CD4-positive, alpha-beta T cell (primary cell): Measurements from ENCODE around the gene WWC2. TPM values are rescaled to one million over a fixed set of nuclear protein-coding genes. Genes with fewer than 3 reads are reported as not detected.

Source experiments
- ATAC-seq: fragments of 200-7000 bp; cut with Tn5 transposase; one replicate; pipeline ENCODE4 v1.10.0; 2022; ENCODE audit warnings: mild to moderate bottlenecking; ENCODE audit not compliant: poor library complexity
- CTCF ChIA-PET: fragments of 350-600 bp; sonication (Branson Sonifier 250); formaldehyde crosslinking; loops from one replicate; lab custom pipeline; 2021; ENCODE audit warnings: antibody characterized with exemption, inconsistent platforms; lab: Charles Lee
- POLR2A ChIA-PET: fragments of 350-600 bp; sonication (Branson Sonifier 250); formaldehyde crosslinking; loops from one replicate; lab custom pipeline; 2021; ENCODE audit warnings: antibody characterized with exemption, inconsistent platforms; lab: Charles Lee
- DNase-seq, 14 experiments: peaks; one replicate each; pipeline ENCODE4 v3.0.0-alpha.2; 2013 to 2020; ENCODE audit warnings: mixed read lengths in 2 of 14
- H3K27ac ChIP-seq, 2 donors: one replicate each; pipeline versions ENCODE4 v1.5.1 to v1.7.0; 2013; ENCODE audit warnings: low read length in 2 of 2, low read depth in 1 of 2, mild to moderate bottlenecking in 1 of 2
- H3K27me3 ChIP-seq, 2 experiments: 1 replicate in 1 of 2; 2 replicates in 1 of 2; pipeline versions ENCODE4 v1.6.1 to v1.7.0; 2013; ENCODE audit warnings: low read length in 2 of 2, control low read depth in 1 of 2, mild to moderate bottlenecking in 1 of 2, moderate library complexity in 1 of 2; ENCODE audit not compliant: insufficient read depth in 2 of 2, control insufficient read depth in 1 of 2
- H3K36me3 ChIP-seq: one replicate; pipeline ENCODE4 v1.6.1; 2013; ENCODE audit warnings: low read length, control low read depth; ENCODE audit not compliant: insufficient read depth
- H3K4me1 ChIP-seq: one replicate; pipeline ENCODE4 v1.6.1; 2013; ENCODE audit warnings: low read length, control low read depth; ENCODE audit not compliant: insufficient read depth
- H3K4me3 ChIP-seq: one replicate; pipeline ENCODE4 v1.5.1; 2013; ENCODE audit warnings: mild to moderate bottlenecking, low read length, moderate library complexity
- H3K9me3 ChIP-seq, 2 experiments: 1 replicate in 1 of 2; 2 replicates in 1 of 2; pipeline versions ENCODE4 v1.6.1 to v1.7.0; 2013; ENCODE audit warnings: low read length in 2 of 2, mild to moderate bottlenecking in 2 of 2, control low read depth in 1 of 2, moderate library complexity in 1 of 2; ENCODE audit not compliant: control insufficient read depth in 1 of 2, insufficient read depth in 1 of 2
- H3K27ac Mint-ChIP-seq: one replicate; pipeline ENCODE4 v1.8.0; 2020; ENCODE audit warnings: mixed read lengths
- H3K27me3 Mint-ChIP-seq: one replicate; pipeline ENCODE4 v1.8.0; 2021; ENCODE audit warnings: mixed read lengths
- H3K36me3 Mint-ChIP-seq: one replicate; pipeline ENCODE4 v1.8.0; 2021; ENCODE audit warnings: low read depth, mixed read lengths
- H3K4me1 Mint-ChIP-seq: one replicate; pipeline ENCODE4 v1.8.0; 2021; ENCODE audit warnings: low read depth, mixed read lengths
- H3K4me3 Mint-ChIP-seq: one replicate; pipeline ENCODE4 v1.8.0; 2020; ENCODE audit warnings: mild to moderate bottlenecking, mixed read lengths
- H3K9me3 Mint-ChIP-seq: one replicate; pipeline ENCODE4 v1.8.0; 2020; ENCODE audit warnings: mixed read lengths
- intact Hi-C, 2 experiments: fragments of 100-400 bp; cut with DNase I in 1 of 2; cut with micrococcal nuclease in 1 of 2; formaldehyde crosslinking; loops; one replicate each; pipeline versions ENCODE4 v1.15.1 to v1.9.0; 2023 to 2025; cut with DNase I, micrococcal nuclease
- total RNA-seq, 174 experiments: library from RNA in 2 of 174; stranded (reverse) in 2 of 174; gene quantifications; one replicate each; pipeline ENCODE4 v1.2.3 and lab custom pipeline; 2021 to 2026
- TF ChIP-seq, protein P1 (sequence below): fragments of 200-600 bp; IDR thresholded peaks from one replicate; pipeline ENCODE4 v1.8.0; 2022; ENCODE audit warnings: antibody characterized with exemption, mild to moderate bottlenecking

The WWC2 gene
- total RNA-seq, 2 experiments from 2014 or later = 4.1 to 4.9 TPM

GRCh38 chr4:183241322-183241640 is 142.2 kb downstream of the WWC2 start:
- Histone ChIP-seq H3K27me3 (no peaks in the 10 kb centered on the region), H3K9me3 (no peaks in the 10 kb centered on the region), H3K27ac (no peak overlapping the region), H3K4me3 (no peak overlapping the region), H3K36me3 (no peaks in the 10 kb centered on the region), H3K4me1 (no peaks in the 10 kb centered on the region)
- Mint-ChIP-seq H3K4me3 (no peak overlapping the region), H3K36me3 (no peaks in the 10 kb centered on the region), H3K4me1 (no peaks in the 10 kb centered on the region), H3K27me3 (no peaks in the 10 kb centered on the region), H3K9me3 (no peaks in the 10 kb centered on the region), H3K27ac (no peak overlapping the region)
- CTCF ChIA-PET = no interaction called here
- DNase-seq (no peak), ATAC-seq (no peak)
- POLR2A ChIA-PET = no interaction called here
- TF ChIP-seq, protein P1, sequence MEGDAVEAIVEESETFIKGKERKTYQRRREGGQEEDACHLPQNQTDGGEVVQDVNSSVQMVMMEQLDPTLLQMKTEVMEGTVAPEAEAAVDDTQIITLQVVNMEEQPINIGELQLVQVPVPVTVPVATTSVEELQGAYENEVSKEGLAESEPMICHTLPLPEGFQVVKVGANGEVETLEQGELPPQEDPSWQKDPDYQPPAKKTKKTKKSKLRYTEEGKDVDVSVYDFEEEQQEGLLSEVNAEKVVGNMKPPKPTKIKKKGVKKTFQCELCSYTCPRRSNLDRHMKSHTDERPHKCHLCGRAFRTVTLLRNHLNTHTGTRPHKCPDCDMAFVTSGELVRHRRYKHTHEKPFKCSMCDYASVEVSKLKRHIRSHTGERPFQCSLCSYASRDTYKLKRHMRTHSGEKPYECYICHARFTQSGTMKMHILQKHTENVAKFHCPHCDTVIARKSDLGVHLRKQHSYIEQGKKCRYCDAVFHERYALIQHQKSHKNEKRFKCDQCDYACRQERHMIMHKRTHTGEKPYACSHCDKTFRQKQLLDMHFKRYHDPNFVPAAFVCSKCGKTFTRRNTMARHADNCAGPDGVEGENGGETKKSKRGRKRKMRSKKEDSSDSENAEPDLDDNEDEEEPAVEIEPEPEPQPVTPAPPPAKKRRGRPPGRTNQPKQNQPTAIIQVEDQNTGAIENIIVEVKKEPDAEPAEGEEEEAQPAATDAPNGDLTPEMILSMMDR = no peak
- intact Hi-C loops = no loop called here

DNA sequence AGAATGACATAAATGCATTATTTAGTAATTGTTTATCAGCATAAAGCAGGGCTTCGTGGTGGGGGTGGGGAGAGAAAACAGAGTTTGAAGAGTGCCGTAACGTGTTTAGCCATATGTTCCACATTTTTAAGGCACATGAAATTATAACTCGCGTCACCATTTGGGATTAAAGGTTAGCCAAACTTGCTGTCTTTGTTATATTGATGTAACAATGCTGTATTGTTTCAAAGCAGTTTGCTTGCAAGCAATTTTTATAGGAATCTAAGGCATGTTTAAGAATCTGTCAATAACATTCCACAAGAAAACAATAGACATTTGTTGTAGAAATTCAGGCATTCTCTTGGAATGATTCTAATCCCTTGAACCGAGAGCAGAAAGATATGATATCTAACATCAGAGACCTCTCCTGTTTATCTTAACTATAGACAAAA is 142.7 kb downstream of the WWC2 start:
- POLR2A ChIA-PET = no interaction called here
- DNase-seq (no peak), ATAC-seq (no peak)
- Histone ChIP-seq H3K27me3 (no peaks in the 10 kb centered on the region), H3K36me3 (no peaks in the 10 kb centered on the region), H3K27ac (no peak overlapping the region), H3K4me3 (no peak overlapping the region), H3K9me3 (no peaks in the 10 kb centered on the region), H3K4me1 (no peaks in the 10 kb centered on the region)
- H3K27me3 Mint-ChIP-seq = no peaks in the 10 kb centered on the region
- H3K27ac Mint-ChIP-seq = no peak overlapping the region
- H3K4me1 Mint-ChIP-seq = no peaks in the 10 kb centered on the region
- intact Hi-C loops = no loop called here
- CTCF ChIA-PET = no interaction called here
- no peak overlapping the region for H3K4me3 Mint-ChIP-seq
- H3K36me3 Mint-ChIP-seq = no peaks in the 10 kb centered on the region
- TF ChIP-seq, protein P1 = no peak
- no peaks in the 10 kb centered on the region for H3K9me3 Mint-ChIP-seq

DNA sequence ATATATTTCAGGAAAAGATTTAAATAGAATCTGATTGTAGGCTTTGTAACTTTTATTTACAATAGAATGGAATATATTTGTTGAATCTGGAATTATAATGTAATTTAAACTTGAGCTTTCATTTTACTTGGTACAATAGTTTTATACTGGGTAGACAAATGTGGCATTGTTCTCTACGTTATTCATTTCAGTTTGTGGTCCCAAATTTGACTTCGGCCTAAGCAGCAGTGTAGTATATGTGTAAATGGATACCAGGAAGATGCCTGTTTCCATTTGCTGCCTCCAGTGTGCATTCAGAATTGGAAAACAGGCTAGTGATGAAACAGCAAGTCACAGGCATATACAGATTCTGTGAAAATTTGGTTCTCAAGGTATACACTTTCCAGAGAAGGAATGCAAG is 143.2 kb downstream of the WWC2 start:
- DNase-seq = no peak
- ATAC-seq = no peak
- TF ChIP-seq, protein P1 = no peak
- no peaks in the 10 kb centered on the region for H3K4me1 ChIP-seq
- no peak overlapping the region for H3K4me3 ChIP-seq
- ChIA-PET POLR2A (no interaction called here), CTCF (no interaction called here)
- H3K27ac Mint-ChIP-seq = no peak overlapping the region
- no peaks in the 10 kb centered on the region for H3K4me1 Mint-ChIP-seq
- H3K27me3 Mint-ChIP-seq = no peaks in the 10 kb centered on the region
- H3K27ac ChIP-seq = no peak overlapping the region
- H3K36me3 Mint-ChIP-seq = no peaks in the 10 kb centered on the region
- no peaks in the 10 kb centered on the region for H3K9me3 ChIP-seq
- no peaks in the 10 kb centered on the region for H3K9me3 Mint-ChIP-seq
- H3K36me3 ChIP-seq = no peaks in the 10 kb centered on the region
- H3K4me3 Mint-ChIP-seq = no peak overlapping the region
- intact Hi-C loops = no loop called here
- no peaks in the 10 kb centered on the region for H3K27me3 ChIP-seq
